ENCODE data around the gene PLXNA4. TPM values are rescaled to one million over a fixed set of nuclear protein-coding genes. Genes with fewer than 3 reads are reported as not detected.
"Not testable (repeated sequence)": the region's sequence is repeated elsewhere in the genome, so short reads cannot be mapped to it uniquely, and the experiment has no call there.

The PLXNA4 gene
- total RNA-seq, 1 experiment from 2014 or later, result 1.0 TPM

GRCh38 chr7:132603220-132603833 is 27.1 kb upstream of the PLXNA4 start:
- BruUV-seq (replicated peaks), result no TSS peak
- intact Hi-C loops (cut with micrococcal nuclease; ENCODE audit: unreplicated experiment), result no loop called here
- Histone ChIP-seq H3K9me3 (ENCODE audit: insufficient read depth, low read depth) (no peaks in the 10 kb centered on the region), H3F3A (ENCODE audit: insufficient read depth, low read depth) (no peaks in the 10 kb centered on the region), H3K4me1 (replicated peaks; ENCODE audit: insufficient read depth) (no peaks in the 10 kb centered on the region), H2AFZ (no peak overlapping the region), H3K79me2 (ENCODE audit: low read depth) (no peaks in the 10 kb centered on the region), H3K36me3 (ENCODE audit: low read depth) (no peaks in the 10 kb centered on the region), H3K4me3 (no peak overlapping the region), H3K27me3 (ENCODE audit: insufficient read depth, low read depth) (peaks cover 47% of the 10 kb centered on the region; the same call in 1 of the 2 replicates), H4K20me1 (ENCODE audit: insufficient read depth) (no peaks in the 10 kb centered on the region), H3K4me2 (no peak overlapping the region), H3K9me2 (ENCODE audit: insufficient read depth) (no peaks in the 10 kb centered on the region), H3K27ac (no peak overlapping the region)
- DNase-seq, result no peak
- TF ChIP-seq CTCF (conservative IDR thresholded peaks at IDR 0.05) (no peak), EZH2 (IDR thresholded peaks at IDR 0.05; ENCODE audit: low read depth) (no peak)
- ChIA-PET CTCF (no interaction called here), POLR2A (ENCODE audit: unreplicated experiment) (no interaction called here)

DNA sequence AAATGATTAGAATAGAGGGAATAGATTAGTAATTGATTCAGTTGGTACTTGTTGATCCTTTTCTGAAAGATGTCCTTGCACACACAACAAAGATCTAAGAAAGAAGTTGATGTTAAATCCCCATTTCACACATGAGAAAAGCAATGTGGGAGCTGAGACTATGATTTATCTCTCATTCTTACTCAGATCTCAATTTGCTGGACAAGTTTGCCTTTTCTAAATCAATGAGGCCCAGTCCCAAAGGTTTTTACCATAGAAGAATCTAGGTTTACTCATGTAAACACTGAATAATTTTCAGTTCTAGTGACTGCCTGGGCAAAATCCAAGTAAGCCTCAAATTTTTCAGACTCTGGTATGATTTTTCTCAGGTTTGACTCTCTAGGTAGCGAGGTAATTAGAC is 25.5 kb upstream of the PLXNA4 start:
- no TSS peak for BruUV-seq (replicated peaks)
- H3K4me2 ChIP-seq, result no peak overlapping the region
- intact Hi-C loops (cut with micrococcal nuclease; ENCODE audit: unreplicated experiment), result no loop called here
- H3K4me1 ChIP-seq (replicated peaks; ENCODE audit: insufficient read depth), result no peaks in the 10 kb centered on the region
- no peaks in the 10 kb centered on the region for H3K9me2 ChIP-seq (ENCODE audit: insufficient read depth)
- H3K79me2 ChIP-seq (ENCODE audit: low read depth), result no peaks in the 10 kb centered on the region
- no peak for DNase-seq
- no peaks in the 10 kb centered on the region for H4K20me1 ChIP-seq (ENCODE audit: insufficient read depth)
- ChIA-PET POLR2A (ENCODE audit: unreplicated experiment) (no interaction called here), CTCF (no interaction called here)
- no peaks in the 10 kb centered on the region for H3F3A ChIP-seq (ENCODE audit: insufficient read depth, low read depth)
- H3K27ac ChIP-seq, result no peak overlapping the region
- no peaks in the 10 kb centered on the region for H3K9me3 ChIP-seq (ENCODE audit: insufficient read depth, low read depth)
- no peaks in the 10 kb centered on the region for H3K36me3 ChIP-seq (ENCODE audit: low read depth)
- H3K4me3 ChIP-seq, result no peak overlapping the region
- no peak for TF ChIP-seq CTCF (conservative IDR thresholded peaks at IDR 0.05)
- no peak for TF ChIP-seq EZH2 (IDR thresholded peaks at IDR 0.05; ENCODE audit: low read depth)
- peaks cover 54% of the 10 kb centered on the region; the same call in 1 of the 2 replicates for H3K27me3 ChIP-seq (ENCODE audit: insufficient read depth, low read depth)
- H2AFZ ChIP-seq, result no peak overlapping the region

- peaks cover 39% of the 10 kb centered on the region for H3K27me3 ChIP-seq (ENCODE audit: insufficient read depth, low read depth)
- H2AFZ ChIP-seq, result no peak overlapping the region
- H3K4me2 ChIP-seq, result no peak overlapping the region
- no peak for TF ChIP-seq EZH2 (IDR thresholded peaks at IDR 0.05; ENCODE audit: low read depth)
- no peak for TF ChIP-seq CTCF (conservative IDR thresholded peaks at IDR 0.05)
- H3K36me3 ChIP-seq (ENCODE audit: low read depth), result no peaks in the 10 kb centered on the region
- H4K20me1 ChIP-seq (ENCODE audit: insufficient read depth), result no peaks in the 10 kb centered on the region
- CTCF ChIA-PET, result no interaction called here
- H3K9me3 ChIP-seq (ENCODE audit: insufficient read depth, low read depth), result no peaks in the 10 kb centered on the region
- no peak overlapping the region for H3K27ac ChIP-seq
- H3K4me3 ChIP-seq, result no peak overlapping the region
- DNase-seq, result no peak
- intact Hi-C loops (cut with micrococcal nuclease; ENCODE audit: unreplicated experiment), result no loop called here
- H3K79me2 ChIP-seq (ENCODE audit: low read depth), result no peaks in the 10 kb centered on the region
- no peaks in the 10 kb centered on the region for H3K4me1 ChIP-seq (replicated peaks; ENCODE audit: insufficient read depth)
- no TSS peak for BruUV-seq (replicated peaks)
- H3K9me2 ChIP-seq (ENCODE audit: insufficient read depth), result no peaks in the 10 kb centered on the region
- H3F3A ChIP-seq (ENCODE audit: insufficient read depth, low read depth), result no peaks in the 10 kb centered on the region
- POLR2A ChIA-PET (ENCODE audit: unreplicated experiment), result interaction anchor here (0.7 kb wide), 1 partner anchor 1400 kb away, joined by 39 read pairs; no protein-coding TSS in a partner anchor
Measured at GRCh38 chr7:132596588-132596987, 20.3 kb upstream of the PLXNA4 start.

DNA sequence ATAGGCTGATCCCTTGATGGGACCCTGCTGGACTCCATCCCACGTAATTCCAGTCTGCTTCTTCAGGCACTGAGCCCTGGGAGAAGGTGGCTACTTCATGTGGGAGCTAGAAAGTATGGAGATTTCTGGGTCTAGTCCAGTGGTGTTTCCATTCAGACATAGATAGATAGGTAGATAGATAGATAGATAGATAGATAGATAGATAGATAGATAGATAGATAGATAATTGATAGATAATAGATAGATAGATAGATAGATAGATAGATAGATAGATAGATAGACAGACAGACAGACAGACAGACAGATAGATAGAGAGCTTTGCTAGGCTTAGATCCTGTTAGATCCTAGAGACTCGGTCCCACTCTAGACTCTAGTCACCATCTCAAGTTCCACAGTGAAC is 18.5 kb upstream of the PLXNA4 start:
- H3F3A ChIP-seq (ENCODE audit: insufficient read depth, low read depth); H3K79me2 ChIP-seq (ENCODE audit: low read depth); H3K4me1 ChIP-seq (replicated peaks; ENCODE audit: insufficient read depth); H3K4me3 ChIP-seq; CTCF ChIA-PET; intact Hi-C loops (cut with micrococcal nuclease; ENCODE audit: unreplicated experiment); H4K20me1 ChIP-seq (ENCODE audit: insufficient read depth); H3K4me2 ChIP-seq; H2AFZ ChIP-seq; DNase-seq; H3K27ac ChIP-seq; H3K9me2 ChIP-seq (ENCODE audit: insufficient read depth); POLR2A ChIA-PET (ENCODE audit: unreplicated experiment); BruUV-seq (replicated peaks); H3K36me3 ChIP-seq (ENCODE audit: low read depth); H3K9me3 ChIP-seq (ENCODE audit: insufficient read depth, low read depth): not testable (repeated sequence)
- peaks cover 53% of the 10 kb centered on the region for H3K27me3 ChIP-seq (ENCODE audit: insufficient read depth, low read depth)

Data from PC-9 (cell line).